PC-9 (cell line): ENCODE data around the gene CHD5. TPM values are rescaled to one million over a fixed set of nuclear protein-coding genes. Genes with fewer than 3 reads are reported as not detected.

Experiments
- BruUV-seq: library from RNA; stranded (reverse); fragments of 400-500 nt; replicated peaks from 2 replicates; lab custom pipeline; 2021; lab: Mats Ljungman, UMichigan
- CTCF ChIA-PET: fragments of 300-600 bp; sonication (Branson Sonifier 250); formaldehyde crosslinking; loops from one replicate; lab custom pipeline; 2022; ENCODE audit warnings: antibody characterized with exemption; lab: Charles Lee
- POLR2A ChIA-PET: fragments of 300-600 bp; sonication (Branson Sonifier 250); formaldehyde crosslinking; loops from one replicate; lab custom pipeline; 2022; ENCODE audit warnings: antibody characterized with exemption; ENCODE audit not compliant: unreplicated experiment; lab: Charles Lee
- DNase-seq, 2 experiments: peaks; one replicate each; pipeline versions ENCODE4 v3.0.0 to v3.0.0-alpha.2; 2015 to 2022; ENCODE audit warnings: mixed read lengths in 1 of 2
- H2AFZ ChIP-seq: fragments of 200-600 bp; sonication (generic); 2 replicates; pipeline ENCODE4 v1.8.1; 2017; ENCODE audit warnings: antibody characterized with exemption
- H3F3A ChIP-seq: fragments of 200-600 bp; sonication (generic); 2 replicates; pipeline ENCODE4 v1.8.1; 2017; ENCODE audit warnings: antibody characterized with exemption, mild to moderate bottlenecking, low read depth; ENCODE audit not compliant: insufficient read depth
- H3K27ac ChIP-seq: fragments of 200-600 bp; sonication (generic); 2 replicates; pipeline ENCODE4 v1.6.1; 2016; ENCODE audit warnings: mixed run types
- H3K27me3 ChIP-seq: fragments of 200-600 bp; sonication (generic); 2 replicates; pipeline ENCODE4 v1.6.1; 2016; ENCODE audit warnings: low read depth, mixed run types; ENCODE audit not compliant: insufficient read depth
- H3K36me3 ChIP-seq: fragments of 200-600 bp; sonication (generic); 2 replicates; pipeline ENCODE4 v1.6.1; 2016; ENCODE audit warnings: low read depth, mixed run types
- H3K4me1 ChIP-seq: fragments of 200-600 bp; sonication (generic); replicated peaks from 2 replicates; pipeline ENCODE4 v1.6.1; 2016; ENCODE audit warnings: mixed run types; ENCODE audit not compliant: insufficient read depth
- H3K4me2 ChIP-seq: fragments of 200-600 bp; sonication (generic); 2 replicates; pipeline ENCODE4 v1.6.1; 2017; ENCODE audit warnings: mixed run types
- H3K4me3 ChIP-seq: fragments of 200-600 bp; sonication (generic); 2 replicates; pipeline ENCODE4 v1.6.1; 2016; ENCODE audit warnings: mixed run types
- H3K79me2 ChIP-seq: fragments of 200-600 bp; sonication (generic); 2 replicates; pipeline ENCODE4 v1.6.1; 2017; ENCODE audit warnings: low read depth, mixed run types
- H3K9me2 ChIP-seq: fragments of 200-600 bp; sonication (generic); 2 replicates; pipeline ENCODE4 v1.8.1; 2017; ENCODE audit warnings: mild to moderate bottlenecking; ENCODE audit not compliant: insufficient read depth
- H3K9me3 ChIP-seq: fragments of 200-600 bp; sonication (generic); 2 replicates; pipeline ENCODE4 v1.8.1; 2016; ENCODE audit warnings: low read depth; ENCODE audit not compliant: insufficient read depth
- H4K20me1 ChIP-seq: fragments of 200-600 bp; sonication (generic); 2 replicates; pipeline ENCODE4 v1.8.1; 2017; ENCODE audit not compliant: insufficient read depth
- EZH2 ChIP-seq: fragments of 200-600 bp; sonication (generic); IDR thresholded peaks from 2 replicates; pipeline ENCODE4 v1.8.0; 2017; ENCODE audit warnings: antibody characterized with exemption, low read depth
- intact Hi-C: fragments of 100-400 bp; cut with micrococcal nuclease; formaldehyde crosslinking; loops from one replicate; pipeline ENCODE4 v1.10.0; 2022; ENCODE audit not compliant: unreplicated experiment
- total RNA-seq: library from RNA; stranded (reverse); gene quantifications from 2 replicates; pipeline ENCODE4 v1.2.3, GENCODE V29; 2021
- TF ChIP-seq, protein P1 (sequence below): fragments of 200-600 bp; sonication (generic); conservative IDR thresholded peaks from 2 replicates; pipeline ENCODE4 v1.6.1; 2017; ENCODE audit warnings: mixed run types, antibody characterized with exemption, mild to moderate bottlenecking, moderate library complexity

CHD5 gene
- total RNA-seq, 1 experiment from 2014 or later, result 0.50 TPM

DNA sequence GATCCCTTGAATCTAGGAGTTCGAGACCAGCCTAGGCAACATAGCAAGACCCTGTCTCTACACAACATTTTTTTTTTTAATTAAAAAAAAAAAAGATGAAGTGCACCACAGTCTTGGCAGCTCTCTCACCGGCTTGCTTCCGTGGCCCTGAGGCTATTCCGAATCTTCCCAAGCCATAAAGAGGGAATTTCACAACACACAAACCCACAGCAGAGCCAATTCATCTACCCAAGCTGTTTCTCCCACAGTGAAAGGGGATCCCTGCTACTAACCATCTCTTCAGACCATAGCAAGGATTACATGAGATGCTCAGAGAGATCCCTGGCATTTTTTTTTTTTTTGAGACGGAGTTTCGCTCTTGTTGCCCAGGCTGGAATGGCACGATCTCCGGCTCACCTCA lies 8.3 kb upstream of the CHD5 start:
- no TSS peak for BruUV-seq
- ChIA-PET CTCF (interaction anchor here (0.7 to 1.1 kb wide), 2 partner anchors 56 to 478 kb away, joined by 5 to 7 read pairs; no protein-coding TSS in a partner anchor), POLR2A (no interaction called here)
- Histone ChIP-seq H3K4me3 (no peak overlapping the region), H3K79me2 (peaks cover 18% of the 10 kb centered on the region), H3K27me3 (no peaks in the 10 kb centered on the region), H3K27ac (no peak overlapping the region), H3K9me3 (no peaks in the 10 kb centered on the region), H3F3A (peaks cover 49% of the 10 kb centered on the region; the same call in 1 of the 2 replicates), H4K20me1 (peaks cover 68% of the 10 kb centered on the region), H2AFZ (no peak overlapping the region), H3K4me1 (0 out of 2 replicates have a peak, but pooled peaks cover 9% of the 10 kb centered on the region), H3K4me2 (no peak overlapping the region), H3K36me3 (peaks cover 9% of the 10 kb centered on the region; the same call in 1 of the 2 replicates), H3K9me2 (no peaks in the 10 kb centered on the region)
- TF ChIP-seq, protein P1, sequence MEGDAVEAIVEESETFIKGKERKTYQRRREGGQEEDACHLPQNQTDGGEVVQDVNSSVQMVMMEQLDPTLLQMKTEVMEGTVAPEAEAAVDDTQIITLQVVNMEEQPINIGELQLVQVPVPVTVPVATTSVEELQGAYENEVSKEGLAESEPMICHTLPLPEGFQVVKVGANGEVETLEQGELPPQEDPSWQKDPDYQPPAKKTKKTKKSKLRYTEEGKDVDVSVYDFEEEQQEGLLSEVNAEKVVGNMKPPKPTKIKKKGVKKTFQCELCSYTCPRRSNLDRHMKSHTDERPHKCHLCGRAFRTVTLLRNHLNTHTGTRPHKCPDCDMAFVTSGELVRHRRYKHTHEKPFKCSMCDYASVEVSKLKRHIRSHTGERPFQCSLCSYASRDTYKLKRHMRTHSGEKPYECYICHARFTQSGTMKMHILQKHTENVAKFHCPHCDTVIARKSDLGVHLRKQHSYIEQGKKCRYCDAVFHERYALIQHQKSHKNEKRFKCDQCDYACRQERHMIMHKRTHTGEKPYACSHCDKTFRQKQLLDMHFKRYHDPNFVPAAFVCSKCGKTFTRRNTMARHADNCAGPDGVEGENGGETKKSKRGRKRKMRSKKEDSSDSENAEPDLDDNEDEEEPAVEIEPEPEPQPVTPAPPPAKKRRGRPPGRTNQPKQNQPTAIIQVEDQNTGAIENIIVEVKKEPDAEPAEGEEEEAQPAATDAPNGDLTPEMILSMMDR, result no peak
- no peak for TF ChIP-seq EZH2
- intact Hi-C loops, result loop anchor here (10.0 kb wide), 1 partner anchor 46 kb away; the partner anchor contains the start of gene ICMT
- DNase-seq, result no peak

DNA sequence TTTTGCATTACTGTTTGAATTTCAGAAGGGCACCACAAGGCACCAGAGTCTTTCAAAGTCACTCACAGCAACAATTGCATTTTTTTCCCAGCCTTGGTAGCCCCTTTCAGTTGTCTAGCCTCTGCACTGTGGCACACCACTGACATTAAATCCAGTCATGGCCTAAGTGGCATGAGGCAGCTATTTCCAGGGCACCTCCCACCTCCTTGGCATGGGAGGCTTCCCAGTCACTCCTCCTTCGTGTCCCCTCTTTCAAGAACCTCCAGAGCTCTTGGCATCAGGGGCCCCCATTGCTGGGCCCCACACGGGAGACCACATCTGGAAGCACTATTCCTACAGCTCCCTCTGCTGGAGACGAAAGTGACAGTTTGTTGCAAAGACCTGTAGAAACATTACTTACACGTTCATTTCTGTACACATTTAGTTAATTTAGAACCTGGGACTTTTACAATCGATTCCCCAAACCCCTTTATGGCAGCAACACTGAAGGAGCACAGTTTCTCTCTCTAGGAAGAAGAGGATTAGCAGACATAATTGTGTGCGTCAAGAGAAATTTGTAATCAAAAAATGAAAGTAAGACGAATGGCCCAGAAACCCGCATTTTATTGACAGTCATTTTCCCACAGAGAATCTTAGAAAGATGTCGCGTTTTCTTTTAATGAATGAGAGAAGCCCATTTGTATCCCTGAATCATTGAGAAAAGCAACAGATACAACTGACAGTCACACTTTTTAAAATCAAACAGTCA lies 5.7 kb upstream of the CHD5 start:
- no peak for DNase-seq
- TF ChIP-seq, protein P1, result peak; percentile 65
- no peak for TF ChIP-seq EZH2
- no TSS peak for BruUV-seq
- peaks cover 56% of the 10 kb centered on the region for H4K20me1 ChIP-seq
- no peaks in the 10 kb centered on the region for H3K9me3 ChIP-seq
- no peak overlapping the region for H3K4me3 ChIP-seq
- H2AFZ ChIP-seq, result no peak overlapping the region
- no peaks in the 10 kb centered on the region for H3K27me3 ChIP-seq
- intact Hi-C loops, result loop anchor here (10.0 kb wide), 1 partner anchor 49 kb away; the partner anchor contains the start of gene ICMT
- no peaks in the 10 kb centered on the region for H3K9me2 ChIP-seq
- H3F3A ChIP-seq, result peaks cover 58% of the 10 kb centered on the region; the same call in 1 of the 2 replicates
- H3K27ac ChIP-seq, result no peak overlapping the region
- 0 out of 2 replicates have a peak, but pooled peaks cover 14% of the 10 kb centered on the region for H3K4me1 ChIP-seq
- CTCF ChIA-PET, result no interaction called here
- H3K36me3 ChIP-seq, result peaks cover 8% of the 10 kb centered on the region; the same call in 1 of the 2 replicates
- POLR2A ChIA-PET, result no interaction called here
- H3K4me2 ChIP-seq, result no peak overlapping the region
- peaks cover 8% of the 10 kb centered on the region; the same call in 1 of the 2 replicates for H3K79me2 ChIP-seq

DNA sequence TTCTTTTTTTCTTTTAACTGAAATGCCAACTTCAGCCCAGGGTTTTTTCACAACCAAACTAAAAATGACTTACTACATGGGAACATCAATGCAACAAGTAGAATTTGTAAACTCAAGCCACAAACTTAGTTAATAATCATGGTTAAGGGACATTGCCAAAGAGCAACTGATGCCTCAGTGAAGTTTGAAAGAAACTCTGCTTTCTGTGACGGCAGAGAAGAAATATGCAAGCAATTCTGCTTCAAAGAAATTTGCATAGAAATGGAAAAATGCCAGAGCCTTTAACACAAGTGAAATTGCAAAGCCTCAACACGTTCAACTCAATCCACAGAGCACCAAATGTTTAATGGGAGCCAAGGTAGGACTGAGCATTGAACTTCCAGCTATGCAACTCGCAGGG lies 5.0 kb upstream of the CHD5 start:
- Histone ChIP-seq H3K4me2 (no peak overlapping the region), H3K4me1 (0 out of 2 replicates have a peak, but pooled peaks cover 14% of the 10 kb centered on the region), H3K9me2 (no peaks in the 10 kb centered on the region), H3K9me3 (no peaks in the 10 kb centered on the region), H4K20me1 (peaks cover 50% of the 10 kb centered on the region), H3K36me3 (peaks cover 1% of the 10 kb centered on the region; the same call in 1 of the 2 replicates), H2AFZ (no peak overlapping the region), H3K27ac (no peak overlapping the region), H3F3A (peaks cover 51% of the 10 kb centered on the region; the same call in 1 of the 2 replicates), H3K4me3 (no peak overlapping the region), H3K27me3 (no peaks in the 10 kb centered on the region), H3K79me2 (peaks cover 3% of the 10 kb centered on the region; the same call in 1 of the 2 replicates)
- ChIA-PET POLR2A (no interaction called here), CTCF (no interaction called here)
- intact Hi-C loops, result loop anchor here (10.0 kb wide), 1 partner anchor 50 kb away; the partner anchor contains the start of gene ICMT
- no TSS peak for BruUV-seq
- DNase-seq, result no peak
- TF ChIP-seq, protein P1, result no peak
- no peak for TF ChIP-seq EZH2
